GM12801 (cell line): ENCODE data around the gene DOHH.

Source experiments
- CTCF ChIP-seq: IDR thresholded peaks from one replicate; pipeline ENCODE4 v1.5.1; 2011; ENCODE audit warnings: control low read depth; ENCODE audit not compliant: insufficient read length; ENCODE audit errors: extremely low read depth

The DOHH gene

GRCh38 chr19:3467437-3468198 is 32.9 kb downstream of the DOHH start:
- TF ChIP-seq CTCF: no peak

GRCh38 chr19:3466635-3467034 is 33.8 kb downstream of the DOHH start:
- no peak for TF ChIP-seq CTCF

GRCh38 chr19:3465552-3465951 is 34.9 kb downstream of the DOHH start:
- TF ChIP-seq CTCF: no peak

- no peak for TF ChIP-seq CTCF
These were observed 35.8 kb downstream of the DOHH start for GRCh38 chr19:3464587-3465235.

- TF ChIP-seq CTCF: no peak
These were observed 36.5 kb downstream of the DOHH start for GRCh38 chr19:3463714-3464586.

GRCh38 chr19:3462991-3463713 is 37.3 kb downstream of the DOHH start:
- TF ChIP-seq CTCF: no peak
